DMS153 (cell line): ENCODE data around the gene MTUS2.
"Not testable (repeated sequence)": the region's sequence is repeated elsewhere in the genome, so short reads cannot be mapped to it uniquely, and the experiment has no call there.

ENCODE experiments used
- DNase-seq: peaks from one replicate; lab custom pipeline; 2025; lab: John Stamatoyannopoulos, UW

MTUS2 gene

GRCh38 chr13:29162638-29163235 is 342.6 kb downstream of the MTUS2 start:
- DNase-seq: no peak

DNA sequence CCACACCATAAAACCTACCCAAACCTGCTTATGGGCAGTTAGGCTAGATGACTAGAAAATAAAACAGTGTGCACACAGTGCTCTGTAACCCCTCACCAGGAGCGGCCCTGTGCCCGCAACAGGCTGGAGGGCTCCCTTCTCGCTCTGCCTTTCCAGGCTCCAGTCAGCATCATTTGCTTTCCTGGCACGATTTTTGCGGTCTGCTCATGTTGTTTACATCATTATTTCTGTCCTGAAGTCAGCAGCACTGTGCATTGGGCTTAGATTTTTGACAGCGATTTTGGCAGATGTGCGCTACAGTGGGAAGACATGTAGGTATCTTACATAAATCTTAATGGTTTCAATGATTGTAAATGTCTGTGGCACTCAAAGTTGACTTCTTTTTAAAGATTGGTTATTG is 344.0 kb downstream of the MTUS2 start:
- DNase-seq: no peak

GRCh38 chr13:29165216-29165615 is 345.1 kb downstream of the MTUS2 start:
- no peak for DNase-seq

DNA sequence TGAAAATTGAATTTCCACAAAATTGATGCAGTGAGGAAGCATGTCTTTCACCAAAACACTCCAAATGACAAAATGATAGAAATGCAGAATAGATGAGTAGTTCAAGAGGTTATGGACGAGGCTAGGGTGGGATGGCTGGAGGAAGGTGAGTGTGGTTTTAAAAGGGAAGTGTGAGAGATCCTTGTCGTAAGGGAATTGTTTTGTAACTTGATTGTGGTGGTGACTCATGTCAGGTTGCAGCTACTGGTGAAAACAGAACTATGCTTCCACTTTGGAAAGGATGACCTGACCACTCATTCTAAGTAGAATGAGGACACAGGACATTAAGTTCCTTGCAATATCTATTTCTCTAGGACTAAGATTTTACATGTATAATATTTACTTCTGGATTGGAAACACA is 345.7 kb downstream of the MTUS2 start:
- DNase-seq: no peak

DNA sequence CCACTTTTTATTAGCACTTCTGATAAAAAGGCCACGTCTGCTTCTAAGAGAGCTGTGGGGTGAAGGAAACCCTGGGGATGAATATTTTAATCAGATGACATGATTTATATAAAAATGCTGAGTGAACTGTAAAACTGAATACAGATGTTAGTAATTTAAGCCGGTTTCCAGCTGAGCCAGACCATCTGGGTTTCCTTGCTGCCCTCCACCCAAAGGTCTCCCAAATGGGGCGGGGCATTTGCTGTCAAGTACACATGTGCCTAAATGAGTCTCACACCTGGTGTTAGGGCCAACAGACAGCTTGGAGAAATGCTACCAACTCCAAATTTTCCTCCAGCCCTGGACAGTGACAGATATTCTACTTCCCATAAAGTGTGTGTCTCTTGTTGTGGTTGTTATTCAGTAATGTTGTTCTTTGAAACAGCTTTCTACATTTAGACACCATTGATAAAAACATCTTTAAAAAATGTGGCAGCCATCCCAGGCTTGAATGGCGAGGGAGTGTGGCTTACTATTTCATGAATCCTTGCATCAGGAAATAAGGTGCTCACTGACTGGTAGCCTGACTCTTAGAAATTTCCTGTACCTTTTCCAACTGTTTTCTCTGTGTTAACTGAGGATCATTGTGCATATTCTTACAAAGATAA is 350.4 kb downstream of the MTUS2 start:
- no peak for DNase-seq

- no peak for DNase-seq
These were observed 351.1 kb downstream of the MTUS2 start for GRCh38 chr13:29171244-29171643.

GRCh38 chr13:29174093-29174492 is 354.0 kb downstream of the MTUS2 start:
- no peak for DNase-seq

- no peak for DNase-seq
These were observed 355.2 kb downstream of the MTUS2 start for GRCh38 chr13:29175250-29175873.

DNA sequence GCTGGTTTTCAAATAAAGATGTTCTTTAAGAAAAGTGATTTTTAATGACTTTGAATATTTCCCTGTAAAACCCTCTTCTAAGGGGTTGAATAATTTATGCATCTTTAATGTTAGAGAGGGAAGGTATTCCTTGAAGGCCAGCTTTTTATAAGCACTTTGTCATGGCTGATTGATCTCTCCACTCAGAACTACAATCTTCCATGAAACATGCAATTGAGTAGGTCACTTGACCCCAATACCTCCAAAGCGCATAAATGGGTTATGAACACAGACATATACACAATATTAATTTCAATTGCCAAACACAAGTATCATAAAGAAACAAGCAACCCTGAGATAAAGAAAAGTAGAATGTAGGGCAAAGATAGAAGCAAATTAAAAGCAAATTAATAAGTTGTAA is 359.9 kb downstream of the MTUS2 start:
- no peak for DNase-seq

GRCh38 chr13:29182216-29182615 is 362.1 kb downstream of the MTUS2 start:
- no peak for DNase-seq

GRCh38 chr13:29185926-29186325 is 365.8 kb downstream of the MTUS2 start:
- no peak for DNase-seq

DNA sequence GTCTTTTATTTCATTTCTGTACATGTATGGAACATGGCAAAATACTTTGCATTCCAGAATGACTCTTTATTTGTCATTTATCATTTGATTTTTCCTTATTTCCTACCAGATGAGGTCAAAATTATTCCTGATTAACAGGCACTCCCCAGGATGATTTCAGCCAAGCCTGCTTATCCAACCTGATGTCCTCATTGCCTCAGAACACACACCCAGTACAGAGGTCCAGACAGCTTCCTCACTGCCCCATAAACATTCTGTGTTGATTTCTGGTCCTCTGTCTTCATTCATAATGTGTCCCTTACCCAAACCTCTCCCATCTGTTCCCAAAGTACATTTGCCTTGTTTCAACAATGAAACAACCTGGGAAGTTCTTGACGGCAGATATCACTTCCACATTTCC is 367.4 kb downstream of the MTUS2 start:
- no peak for DNase-seq

GRCh38 chr13:29190298-29190697 is 370.2 kb downstream of the MTUS2 start:
- no peak for DNase-seq

GRCh38 chr13:29193083-29193482 is 372.9 kb downstream of the MTUS2 start:
- DNase-seq: no peak

DNA sequence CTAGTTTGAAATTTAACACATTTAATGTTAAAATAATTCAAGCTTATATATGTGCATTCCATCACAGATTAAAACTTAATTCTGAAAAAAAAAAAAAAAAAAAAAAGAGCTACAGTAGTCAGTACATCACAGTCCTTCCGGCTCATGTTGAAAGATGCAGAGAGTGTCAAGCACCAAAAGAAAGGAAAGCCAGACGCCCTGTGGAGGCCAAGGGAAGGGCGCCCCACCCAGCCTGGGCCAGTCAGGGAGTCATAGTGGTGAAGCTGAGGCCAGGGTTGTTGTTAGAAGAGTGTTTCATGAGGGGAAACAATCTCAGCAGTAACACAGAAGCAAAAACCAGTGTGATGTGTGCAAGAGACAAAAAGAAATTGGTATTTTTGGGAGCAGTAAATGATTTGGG is 375.3 kb downstream of the MTUS2 start:
- no peak for DNase-seq

DNA sequence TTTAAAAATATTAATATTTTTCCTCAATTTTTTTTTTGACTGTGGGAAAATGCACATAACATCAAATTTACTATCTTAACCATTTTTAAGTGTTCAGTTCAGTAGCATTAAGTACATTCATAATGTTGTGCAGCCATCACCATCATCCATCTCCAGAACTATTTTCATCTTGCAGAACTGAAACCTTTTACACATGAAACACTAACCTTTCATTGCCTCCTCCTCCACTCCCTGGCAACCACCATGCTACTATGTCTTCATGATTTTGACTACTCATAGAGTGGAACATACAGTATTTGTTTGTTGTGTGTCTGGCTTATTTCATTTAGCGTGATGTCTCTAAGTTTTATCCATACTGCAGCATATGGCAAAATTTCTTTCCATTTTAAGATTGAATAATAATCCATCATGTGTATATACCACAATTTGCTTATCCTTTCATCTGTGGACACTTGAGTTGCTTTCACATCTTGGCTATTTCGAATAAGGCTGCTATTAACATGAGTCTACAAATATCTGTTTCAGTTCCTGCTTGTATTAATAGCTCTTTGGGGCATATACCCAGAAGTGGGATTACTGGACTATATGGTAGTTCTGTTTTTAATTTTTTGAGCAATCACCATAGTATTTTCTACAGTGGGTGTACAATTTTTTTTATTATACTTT is 376.4 kb downstream of the MTUS2 start:
- DNase-seq: no peak

- DNase-seq: not testable (repeated sequence)
These were observed 382.6 kb downstream of the MTUS2 start for GRCh38 chr13:29202753-29203152.

DNA sequence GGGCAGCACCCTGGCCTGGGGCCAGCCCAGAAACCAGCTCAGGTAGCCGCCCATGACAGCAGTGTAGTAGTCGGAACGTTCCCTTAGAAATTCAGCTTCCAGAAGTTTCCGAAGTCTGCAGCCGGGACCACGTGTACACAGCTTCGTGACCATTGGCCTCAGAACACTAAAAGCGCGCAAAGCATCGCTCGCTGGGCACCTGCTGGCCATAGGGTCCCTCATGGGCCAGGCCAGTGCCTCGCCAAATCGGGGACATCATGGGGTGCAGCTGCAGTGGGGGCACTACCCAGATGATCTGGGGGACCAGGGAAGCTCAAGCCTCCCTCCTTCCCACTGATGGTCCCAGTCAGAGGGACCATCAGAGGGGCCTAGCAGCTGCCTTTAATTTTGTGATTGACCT is 384.5 kb downstream of the MTUS2 start:
- no peak for DNase-seq

DNA sequence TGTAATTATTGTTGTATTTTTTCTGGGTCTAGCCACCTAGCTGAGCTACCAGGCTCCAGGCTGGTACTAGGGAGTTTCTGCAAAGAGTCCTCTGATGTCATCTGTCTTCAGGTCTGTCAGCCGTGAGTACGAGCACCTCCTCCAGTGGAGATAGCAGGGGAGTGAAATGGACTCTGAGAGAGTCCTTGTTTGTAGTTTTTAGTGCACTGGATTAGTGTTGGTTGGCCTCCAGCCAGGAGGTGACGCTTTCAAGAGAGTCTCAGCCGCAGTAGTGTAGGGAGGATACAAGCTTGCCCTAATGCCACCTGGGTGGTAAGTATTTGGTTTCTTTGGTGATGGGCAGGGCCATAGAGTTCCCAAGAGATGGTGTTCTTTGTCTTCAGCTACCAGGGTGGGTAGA is 390.5 kb downstream of the MTUS2 start:
- no peak for DNase-seq

DNA sequence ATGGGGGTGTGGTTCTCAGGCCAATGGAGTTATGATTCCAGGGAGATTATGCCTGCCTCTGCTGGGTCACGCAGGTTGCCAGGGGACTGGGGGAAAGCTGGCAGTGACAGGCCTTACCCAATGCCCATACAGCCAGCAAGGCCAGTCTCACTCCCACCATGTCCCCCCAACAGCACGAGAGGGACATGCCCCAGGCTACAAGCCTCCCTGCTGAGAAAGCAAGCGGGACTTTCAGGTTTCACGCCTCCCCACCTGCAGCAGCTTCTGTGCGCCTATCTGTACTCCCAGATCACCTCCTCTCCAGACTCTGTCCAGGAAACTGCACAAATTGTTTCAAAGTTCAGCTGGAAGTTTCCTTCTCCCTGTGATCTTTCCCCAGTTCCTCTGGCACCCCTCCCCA is 391.0 kb downstream of the MTUS2 start:
- not testable (repeated sequence) for DNase-seq

- no peak for DNase-seq
These were observed 402.3 kb downstream of the MTUS2 start for GRCh38 chr13:29222458-29222857.

- no peak for DNase-seq
These were observed 404.1 kb downstream of the MTUS2 start for GRCh38 chr13:29224206-29224605.

- no peak for DNase-seq
These were observed 407.4 kb downstream of the MTUS2 start for GRCh38 chr13:29227576-29227975.
